Tibial nerve (tissue), 3 donors: Measurements from ENCODE around the gene UGT2A3.

ENCODE experiments used
- CTCF ChIP-seq, 5 experiments: fragments of 200-600 bp in 3 of 5; fragments of 450-650 bp in 2 of 5; sonication (generic) in 3 of 5; IDR thresholded peaks; one replicate each; pipeline ENCODE4 v1.5.1; 2016 to 2019; ENCODE audit warnings: antibody characterized with exemption in 5 of 5, mild to moderate bottlenecking in 3 of 5, moderate library complexity in 2 of 5
- POLR2A ChIP-seq, 2 donors: fragments of 450-650 bp; IDR thresholded peaks; one replicate each; pipeline ENCODE4 v1.6.1; 2017; ENCODE audit warnings: antibody characterized with exemption in 2 of 2, mild to moderate bottlenecking in 2 of 2, moderate library complexity in 2 of 2

- TF ChIP-seq POLR2A (IDR thresholded peaks at IDR 0.05): no peak
- TF ChIP-seq CTCF (IDR thresholded peaks at IDR 0.05): no peak
These were observed 67.7 kb downstream of the UGT2A3 start for GRCh38 chr4:68883870-68884269.
